ENCODE data around the gene CYP4A22.
A peak's percentile ranks its signal among the peaks of the same experiment; 100 is the strongest.
"Not testable (repeated sequence)": the region's sequence is repeated elsewhere in the genome, so short reads cannot be mapped to it uniquely, and the experiment has no call there.

Gene CYP4A22

GRCh38 chr1:47186267-47187185 lies 49.3 kb downstream of the CYP4A22 start:
- no peak for DNase-seq

- no peak for DNase-seq
Measured at GRCh38 chr1:47187231-47187925, 50.1 kb downstream of the CYP4A22 start.

- no peak for DNase-seq
Measured at GRCh38 chr1:47187926-47188250, 50.6 kb downstream of the CYP4A22 start.

- no peak for DNase-seq
Measured at GRCh38 chr1:47188791-47189785, 51.8 kb downstream of the CYP4A22 start.

- no peak for DNase-seq
Measured at GRCh38 chr1:47189844-47190508, 52.7 kb downstream of the CYP4A22 start, which contains the start of gene PDZK1IP1. TSS of gene PDZK1IP1 (minus strand) at chr1:47190036. CDS start at chr1:47189932, 104 bp downstream.

GRCh38 chr1:47190509-47190855 lies 53.2 kb downstream of the CYP4A22 start:
- no peak for DNase-seq

- DNase-seq: no peak
Measured at GRCh38 chr1:47190857-47191256, 53.6 kb downstream of the CYP4A22 start.

- no peak for DNase-seq
Measured at GRCh38 chr1:47191940-47192457, 54.8 kb downstream of the CYP4A22 start.

GRCh38 chr1:47192458-47193384 lies 55.5 kb downstream of the CYP4A22 start:
- peak; percentile 55 for DNase-seq

- not testable (repeated sequence) for DNase-seq
Measured at GRCh38 chr1:47193496-47193895, 56.3 kb downstream of the CYP4A22 start.

GRCh38 chr1:47194311-47194710 lies 57.1 kb downstream of the CYP4A22 start:
- no peak for DNase-seq

- not testable (repeated sequence) for DNase-seq
Measured at GRCh38 chr1:47195981-47196380, 58.7 kb downstream of the CYP4A22 start.

- DNase-seq: no peak
Measured at GRCh38 chr1:47196622-47197021, 59.4 kb downstream of the CYP4A22 start.

GRCh38 chr1:47198214-47198613 lies 61.0 kb downstream of the CYP4A22 start:
- DNase-seq: no peak
